ENCODE measurements around the gene TM9SF2.

Gene TM9SF2

DNA sequence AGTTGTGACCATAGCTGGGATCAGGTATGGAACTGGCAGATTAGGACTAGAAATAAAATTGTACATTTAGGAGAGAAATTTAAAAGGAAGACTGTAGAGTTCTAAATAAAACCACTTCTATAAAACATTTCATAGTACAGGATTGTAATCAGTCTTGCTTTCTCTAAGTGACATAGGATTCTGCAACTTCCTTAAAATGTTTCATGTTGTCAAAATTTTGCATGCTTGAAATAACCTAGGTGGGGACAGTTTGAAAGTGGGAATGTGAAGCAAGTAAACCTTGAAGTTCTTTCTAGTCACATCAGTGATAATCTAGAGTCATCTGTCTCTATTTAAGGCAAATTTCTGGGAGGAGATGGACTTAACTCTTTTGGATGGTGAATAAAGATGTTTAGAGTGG lies 6.7 kb downstream of the TM9SF2 start:
- no peak overlapping the region for H3K27ac ChIP-seq (ENCODE audit: low read depth, low read length, poor library complexity, severe bottlenecking)
- H3K4me2 ChIP-seq (ENCODE audit: low read length), result no peak overlapping the region
- TF ChIP-seq, protein P1, sequence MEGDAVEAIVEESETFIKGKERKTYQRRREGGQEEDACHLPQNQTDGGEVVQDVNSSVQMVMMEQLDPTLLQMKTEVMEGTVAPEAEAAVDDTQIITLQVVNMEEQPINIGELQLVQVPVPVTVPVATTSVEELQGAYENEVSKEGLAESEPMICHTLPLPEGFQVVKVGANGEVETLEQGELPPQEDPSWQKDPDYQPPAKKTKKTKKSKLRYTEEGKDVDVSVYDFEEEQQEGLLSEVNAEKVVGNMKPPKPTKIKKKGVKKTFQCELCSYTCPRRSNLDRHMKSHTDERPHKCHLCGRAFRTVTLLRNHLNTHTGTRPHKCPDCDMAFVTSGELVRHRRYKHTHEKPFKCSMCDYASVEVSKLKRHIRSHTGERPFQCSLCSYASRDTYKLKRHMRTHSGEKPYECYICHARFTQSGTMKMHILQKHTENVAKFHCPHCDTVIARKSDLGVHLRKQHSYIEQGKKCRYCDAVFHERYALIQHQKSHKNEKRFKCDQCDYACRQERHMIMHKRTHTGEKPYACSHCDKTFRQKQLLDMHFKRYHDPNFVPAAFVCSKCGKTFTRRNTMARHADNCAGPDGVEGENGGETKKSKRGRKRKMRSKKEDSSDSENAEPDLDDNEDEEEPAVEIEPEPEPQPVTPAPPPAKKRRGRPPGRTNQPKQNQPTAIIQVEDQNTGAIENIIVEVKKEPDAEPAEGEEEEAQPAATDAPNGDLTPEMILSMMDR (IDR thresholded peaks at IDR 0.05; ENCODE audit: low read length), result no peak
- no peak for TF ChIP-seq EZH2 (IDR thresholded peaks at IDR 0.05; ENCODE audit: borderline replicate concordance, low read length)
- no peaks in the 10 kb centered on the region for H3K27me3 ChIP-seq (ENCODE audit: insufficient read depth, low read length)
- no peak overlapping the region for H2AFZ ChIP-seq (ENCODE audit: low read length)
- no peak overlapping the region for H3K4me3 ChIP-seq (ENCODE audit: low read depth, low read length, poor library complexity, severe bottlenecking)
- H3K9ac ChIP-seq (ENCODE audit: low read length), result no peak overlapping the region
- H3K36me3 ChIP-seq (ENCODE audit: insufficient read depth, low read length), result peaks cover 48% of the 10 kb centered on the region
- H3K9me3 ChIP-seq (ENCODE audit: low read length), result peaks cover 16% of the 10 kb centered on the region
- H3F3A ChIP-seq (ENCODE audit: insufficient read depth, low read length), result no peaks in the 10 kb centered on the region
- H3K79me2 ChIP-seq (ENCODE audit: insufficient read depth, low read length), result peaks cover 98% of the 10 kb centered on the region
- peaks cover 52% of the 10 kb centered on the region for H3K4me1 ChIP-seq (ENCODE audit: insufficient read depth, low read length, severe bottlenecking)
- H4K20me1 ChIP-seq (ENCODE audit: insufficient read depth, low read length), result no peaks in the 10 kb centered on the region
- no peaks in the 10 kb centered on the region for H3K9me2 ChIP-seq (ENCODE audit: low read depth, low read length)

DNA sequence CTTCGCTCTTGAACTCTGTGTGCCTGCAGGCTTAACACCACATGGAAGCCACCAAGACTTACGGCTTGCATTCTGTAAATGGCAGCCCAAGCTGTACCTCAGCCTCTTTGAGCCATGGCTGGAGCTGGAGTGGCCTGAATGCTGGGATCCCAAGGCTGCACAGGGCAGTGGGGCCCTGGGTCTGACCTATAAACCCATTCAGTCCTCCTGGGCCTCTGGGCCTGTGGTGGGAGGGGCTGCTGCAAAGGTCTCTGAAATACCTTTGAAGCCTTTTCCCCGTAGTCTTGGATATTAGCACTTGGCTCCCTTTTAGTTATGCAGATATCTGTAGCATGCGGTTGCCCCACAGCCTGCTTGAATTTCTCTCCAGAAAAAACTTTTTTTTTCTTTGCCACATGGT lies 8.2 kb downstream of the TM9SF2 start:
- H3K79me2 ChIP-seq (ENCODE audit: insufficient read depth, low read length), result peaks cover 100% of the 10 kb centered on the region
- no peaks in the 10 kb centered on the region for H3F3A ChIP-seq (ENCODE audit: insufficient read depth, low read length)
- TF ChIP-seq, protein P1 (IDR thresholded peaks at IDR 0.05; ENCODE audit: low read length), result no peak
- no peak for TF ChIP-seq EZH2 (IDR thresholded peaks at IDR 0.05; ENCODE audit: borderline replicate concordance, low read length)

DNA sequence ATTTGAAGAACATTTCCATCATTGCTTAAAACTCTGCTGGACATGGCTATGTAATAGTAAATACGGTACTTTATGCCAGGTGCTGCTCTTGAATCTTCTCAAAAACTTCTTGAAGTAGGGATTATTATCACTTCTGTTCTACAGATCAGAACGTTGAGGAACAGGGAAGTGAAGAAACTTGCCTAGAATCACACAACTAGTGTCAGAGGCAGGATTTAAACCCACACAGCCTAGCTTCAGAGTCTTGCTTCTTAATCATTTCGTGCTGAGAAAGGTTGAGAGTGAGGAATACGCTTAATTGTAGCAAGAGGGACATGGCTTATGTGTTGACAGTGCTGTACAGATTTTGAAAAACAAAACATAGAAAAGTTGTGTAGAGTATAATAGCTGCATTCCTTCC lies 13.5 kb downstream of the TM9SF2 start:
- Histone ChIP-seq H3K4me1 (ENCODE audit: insufficient read depth, low read length, severe bottlenecking) (no peaks in the 10 kb centered on the region), H3K9ac (ENCODE audit: low read length) (no peak overlapping the region), H3K4me3 (ENCODE audit: low read depth, low read length, poor library complexity, severe bottlenecking) (no peak overlapping the region), H3K9me2 (ENCODE audit: low read depth, low read length) (no peaks in the 10 kb centered on the region), H3K27ac (ENCODE audit: low read depth, low read length, poor library complexity, severe bottlenecking) (no peak overlapping the region), H2AFZ (ENCODE audit: low read length) (no peak overlapping the region), H3K9me3 (ENCODE audit: low read length) (peaks cover 4% of the 10 kb centered on the region), H3K4me2 (ENCODE audit: low read length) (no peak overlapping the region), H3K27me3 (ENCODE audit: insufficient read depth, low read length) (no peaks in the 10 kb centered on the region), H4K20me1 (ENCODE audit: insufficient read depth, low read length) (no peaks in the 10 kb centered on the region), H3K36me3 (ENCODE audit: insufficient read depth, low read length) (peaks cover 41% of the 10 kb centered on the region), H3F3A (ENCODE audit: insufficient read depth, low read length) (no peaks in the 10 kb centered on the region), H3K79me2 (ENCODE audit: insufficient read depth, low read length) (peaks cover 78% of the 10 kb centered on the region)
- TF ChIP-seq, protein P1 (IDR thresholded peaks at IDR 0.05; ENCODE audit: low read length), result no peak
- TF ChIP-seq EZH2 (IDR thresholded peaks at IDR 0.05; ENCODE audit: borderline replicate concordance, low read length), result no peak

More for the DNA sequence above, 8.2 kb downstream of the TM9SF2 start:
- Histone ChIP-seq H3K4me2 (ENCODE audit: low read length) (no peak overlapping the region), H3K27me3 (ENCODE audit: insufficient read depth, low read length) (no peaks in the 10 kb centered on the region), H3K27ac (ENCODE audit: low read depth, low read length, poor library complexity, severe bottlenecking) (no peak overlapping the region), H3K4me3 (ENCODE audit: low read depth, low read length, poor library complexity, severe bottlenecking) (no peak overlapping the region), H3K9ac (ENCODE audit: low read length) (no peak overlapping the region), H3K9me2 (ENCODE audit: low read depth, low read length) (no peaks in the 10 kb centered on the region), H3K36me3 (ENCODE audit: insufficient read depth, low read length) (peaks cover 48% of the 10 kb centered on the region), H3K9me3 (ENCODE audit: low read length) (peaks cover 16% of the 10 kb centered on the region), H2AFZ (ENCODE audit: low read length) (no peak overlapping the region), H4K20me1 (ENCODE audit: insufficient read depth, low read length) (no peaks in the 10 kb centered on the region), H3K4me1 (ENCODE audit: insufficient read depth, low read length, severe bottlenecking) (peaks cover 37% of the 10 kb centered on the region)

Measured in OCI-LY1 (cell line).